ENCODE measurements around the gene CD46.

DNA sequence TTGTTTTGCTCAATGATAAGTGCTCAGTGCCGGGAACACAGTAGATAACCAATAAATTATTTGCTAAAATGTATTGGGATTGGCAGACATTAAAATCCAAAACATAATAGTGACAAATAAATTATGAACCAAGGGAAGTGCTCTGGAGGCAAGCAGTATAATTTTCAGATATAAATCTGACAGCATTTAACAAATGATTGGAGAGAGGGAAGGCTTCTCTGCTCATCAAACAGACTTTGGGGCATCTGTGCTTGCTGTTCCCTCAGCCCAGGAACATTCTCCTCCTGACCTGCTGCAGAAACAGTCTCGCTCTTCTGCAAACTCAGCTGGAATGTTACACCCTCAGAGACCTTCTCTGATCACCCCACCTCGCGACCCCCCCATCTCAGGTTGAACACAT lies 2.2 kb downstream of the CD46 start:
- TF ChIP-seq, protein P1, sequence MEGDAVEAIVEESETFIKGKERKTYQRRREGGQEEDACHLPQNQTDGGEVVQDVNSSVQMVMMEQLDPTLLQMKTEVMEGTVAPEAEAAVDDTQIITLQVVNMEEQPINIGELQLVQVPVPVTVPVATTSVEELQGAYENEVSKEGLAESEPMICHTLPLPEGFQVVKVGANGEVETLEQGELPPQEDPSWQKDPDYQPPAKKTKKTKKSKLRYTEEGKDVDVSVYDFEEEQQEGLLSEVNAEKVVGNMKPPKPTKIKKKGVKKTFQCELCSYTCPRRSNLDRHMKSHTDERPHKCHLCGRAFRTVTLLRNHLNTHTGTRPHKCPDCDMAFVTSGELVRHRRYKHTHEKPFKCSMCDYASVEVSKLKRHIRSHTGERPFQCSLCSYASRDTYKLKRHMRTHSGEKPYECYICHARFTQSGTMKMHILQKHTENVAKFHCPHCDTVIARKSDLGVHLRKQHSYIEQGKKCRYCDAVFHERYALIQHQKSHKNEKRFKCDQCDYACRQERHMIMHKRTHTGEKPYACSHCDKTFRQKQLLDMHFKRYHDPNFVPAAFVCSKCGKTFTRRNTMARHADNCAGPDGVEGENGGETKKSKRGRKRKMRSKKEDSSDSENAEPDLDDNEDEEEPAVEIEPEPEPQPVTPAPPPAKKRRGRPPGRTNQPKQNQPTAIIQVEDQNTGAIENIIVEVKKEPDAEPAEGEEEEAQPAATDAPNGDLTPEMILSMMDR (IDR thresholded peaks at IDR 0.05), result no peak
- no peak for TF ChIP-seq EP300 (IDR thresholded peaks at IDR 0.05; ENCODE audit: low read depth)
